Bronchus fibroblast of lung (primary cell): Measurements from ENCODE around the gene ZNG1F. TPM values are rescaled to one million over a fixed set of nuclear protein-coding genes. Genes with fewer than 3 reads are reported as not detected.

Experiments used
- total RNA-seq: library from RNA; depleted of rRNA; stranded (reverse); fragments of >200 nt; gene quantifications from 2 replicates; pipeline ENCODE4 v1.2.3, GENCODE V29; 2015

ZNG1F gene
- total RNA-seq: 2.7 and 7.4 TPM in 2 replicates

DNA sequence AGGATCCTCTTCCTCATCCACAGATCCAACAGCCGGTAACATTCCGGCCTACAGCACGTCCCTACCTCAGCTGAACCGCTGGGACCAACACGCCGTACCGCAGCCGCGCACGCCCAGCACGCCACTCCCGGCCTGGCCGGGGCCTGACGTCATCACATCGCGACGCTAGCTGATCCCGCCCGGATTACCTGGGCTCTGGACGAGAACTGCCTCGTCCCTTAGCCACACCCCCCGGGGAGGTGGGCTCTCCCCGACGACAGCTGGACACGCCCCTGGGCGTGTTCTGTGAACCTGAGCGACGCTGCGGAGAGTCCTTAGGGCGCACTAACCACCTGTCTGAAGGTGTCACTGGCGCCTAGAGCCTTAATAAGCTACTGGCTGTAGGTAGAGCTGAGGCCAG is at the start of gene ZNG1F:
Gene ZNG1F (minus strand): TSS at position 101 of the 400 bp plus-strand sequence. CDS start 59 bp downstream, at position 42.

DNA sequence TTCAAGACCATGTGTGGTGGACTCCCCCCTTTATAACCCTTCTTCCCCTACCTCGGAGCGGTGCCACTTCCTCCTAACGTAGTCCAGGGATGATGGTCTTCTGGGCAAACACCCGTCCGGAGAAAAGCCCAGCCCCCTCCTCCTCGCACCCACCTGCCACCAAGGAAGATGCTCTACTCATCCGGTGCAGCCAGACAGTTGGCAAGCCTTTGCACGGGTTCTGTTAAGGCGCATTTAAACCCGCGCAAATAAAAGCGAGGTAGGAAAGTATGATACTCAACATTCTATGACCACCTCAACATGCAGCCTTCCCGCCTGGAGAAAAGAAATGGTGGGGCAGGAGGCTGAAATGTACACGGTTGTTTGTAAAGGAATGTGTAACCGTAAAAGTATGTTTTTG is 60.5 kb downstream of the ZNG1F start, which contains the start of gene FOXD4L6:
Gene FOXD4L6 (minus strand): TSS at position 101 of the 400 bp plus-strand sequence. CDS start 298 bp downstream, outside the sequence.

Other genes with a start within 250 kb of the ZNG1F start
- under 0.01 TPM in 1 of 2 replicates, not detected in the other for gene FOXD4L6, start 60.6 kb downstream of the ZNG1F start, total RNA-seq